ENCODE measurements around the gene PPM1L. TPM values are rescaled to one million over a fixed set of nuclear protein-coding genes. Genes with fewer than 3 reads are reported as not detected.

The PPM1L gene
- total and polyA plus RNA-seq, 10 of the 15 experiments (the other 5 are each of a cell fraction or from before 2014, with no cell fraction given) = under 0.01 to 0.33 (median 0.06) TPM; not detected in 1

DNA sequence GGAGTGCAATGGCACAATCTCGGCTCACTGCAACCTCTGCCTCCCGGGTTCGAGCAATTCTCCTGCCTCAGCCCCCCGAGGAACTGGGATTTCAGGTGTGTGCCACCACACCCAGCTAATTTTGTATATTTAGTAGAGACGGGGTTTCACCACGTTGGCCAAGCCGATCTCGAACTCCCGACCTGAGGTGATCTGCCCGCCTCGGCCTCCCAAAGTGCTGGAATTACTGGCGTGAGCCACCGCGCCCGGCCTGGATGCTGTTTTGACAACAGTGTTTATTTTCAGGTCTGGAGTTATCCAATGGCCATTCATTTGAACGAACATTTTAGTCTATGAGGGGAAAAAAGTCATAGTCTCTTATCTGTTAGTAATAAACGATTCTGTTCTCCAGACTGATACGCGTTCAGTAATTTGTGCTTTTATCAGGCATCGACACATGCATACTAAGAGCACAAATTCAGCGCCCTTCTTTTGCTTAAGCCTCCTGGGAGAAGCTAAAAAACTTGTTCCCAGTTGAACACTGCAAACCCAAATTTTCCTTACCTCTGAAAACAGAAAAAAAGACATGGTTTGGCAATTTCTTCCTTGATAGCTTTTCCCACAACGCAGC, 347.9 kb downstream of the PPM1L start:
- ChIA-PET CTCF (no interaction called here), SMC1A (ENCODE audit: uncharacterized antibody, unreplicated experiment) (no interaction called here), POLR2A (no interaction called here), RAD21 (ENCODE audit: unreplicated experiment) (no interaction called here)
- FAIRE-seq (no peak), ATAC-seq (no peak), DNase-seq (ENCODE audit: low read depth, low spot score) (no peak)
- Histone ChIP-seq H2AFZ (ENCODE audit: control insufficient read depth, low read depth, low read length) (no peak overlapping the region), H3K27me3 (replicated peaks in 1 of 2; ENCODE audit: control insufficient read depth in 2 of 2, insufficient read depth in 2 of 2, low read length in 1 of 2) (peaks cover 0 to 1% of the 10 kb centered on the region in 2 experiments; a peak in 1 of 4 replicates), H3K9me3 (replicated peaks; ENCODE audit: control insufficient read depth, insufficient read depth, low read length) (no peaks in the 10 kb centered on the region), H3K4me1 (ENCODE audit: control insufficient read depth, insufficient read depth, low read length) (no peaks in the 10 kb centered on the region), H3K27ac (ENCODE audit: control insufficient read depth, insufficient read depth) (no peak overlapping the region), H3K4me3 (no peak overlapping the region), H3K36me3 (ENCODE audit: control insufficient read depth in 2 of 2, insufficient read depth in 2 of 2, low read length in 1 of 2) (no peaks in the 10 kb centered on the region), H3K4me2 (ENCODE audit: control insufficient read depth, insufficient read depth) (no peak overlapping the region), H4K20me1 (ENCODE audit: control insufficient read depth, insufficient read depth) (no peaks in the 10 kb centered on the region), H3K9ac (ENCODE audit: control insufficient read depth, insufficient read depth, low read length) (no peak overlapping the region), H3K79me2 (ENCODE audit: control insufficient read depth, insufficient read depth, low read length) (no peaks in the 10 kb centered on the region)
- TF ChIP-seq TCF12 (IDR thresholded peaks at IDR 0.05; ENCODE audit: low read depth, low read length) (no peak), SMC3 (IDR thresholded peaks at IDR 0.05; ENCODE audit: borderline replicate concordance, low read length) (no peak), CREB1 (IDR thresholded peaks at IDR 0.05; ENCODE audit: low read depth) (no peak), CHD4 (IDR thresholded peaks at IDR 0.05) (no peak), POU2F2 (IDR thresholded peaks at IDR 0.05; ENCODE audit: borderline replicate concordance, low read depth, low read length) (no peak)
- TF ChIP-seq, protein P1, sequence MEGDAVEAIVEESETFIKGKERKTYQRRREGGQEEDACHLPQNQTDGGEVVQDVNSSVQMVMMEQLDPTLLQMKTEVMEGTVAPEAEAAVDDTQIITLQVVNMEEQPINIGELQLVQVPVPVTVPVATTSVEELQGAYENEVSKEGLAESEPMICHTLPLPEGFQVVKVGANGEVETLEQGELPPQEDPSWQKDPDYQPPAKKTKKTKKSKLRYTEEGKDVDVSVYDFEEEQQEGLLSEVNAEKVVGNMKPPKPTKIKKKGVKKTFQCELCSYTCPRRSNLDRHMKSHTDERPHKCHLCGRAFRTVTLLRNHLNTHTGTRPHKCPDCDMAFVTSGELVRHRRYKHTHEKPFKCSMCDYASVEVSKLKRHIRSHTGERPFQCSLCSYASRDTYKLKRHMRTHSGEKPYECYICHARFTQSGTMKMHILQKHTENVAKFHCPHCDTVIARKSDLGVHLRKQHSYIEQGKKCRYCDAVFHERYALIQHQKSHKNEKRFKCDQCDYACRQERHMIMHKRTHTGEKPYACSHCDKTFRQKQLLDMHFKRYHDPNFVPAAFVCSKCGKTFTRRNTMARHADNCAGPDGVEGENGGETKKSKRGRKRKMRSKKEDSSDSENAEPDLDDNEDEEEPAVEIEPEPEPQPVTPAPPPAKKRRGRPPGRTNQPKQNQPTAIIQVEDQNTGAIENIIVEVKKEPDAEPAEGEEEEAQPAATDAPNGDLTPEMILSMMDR (IDR thresholded peaks at IDR 0.05 in 2 of 3, conservative IDR thresholded peaks at IDR 0.05 in 1 of 3; ENCODE audit: control insufficient read depth in 2 of 3, extremely low read depth in 1 of 3, insufficient read depth in 1 of 3, low read depth in 3 of 3, low read length in 3 of 3) = no peak
- TF ChIP-seq, protein P2, sequence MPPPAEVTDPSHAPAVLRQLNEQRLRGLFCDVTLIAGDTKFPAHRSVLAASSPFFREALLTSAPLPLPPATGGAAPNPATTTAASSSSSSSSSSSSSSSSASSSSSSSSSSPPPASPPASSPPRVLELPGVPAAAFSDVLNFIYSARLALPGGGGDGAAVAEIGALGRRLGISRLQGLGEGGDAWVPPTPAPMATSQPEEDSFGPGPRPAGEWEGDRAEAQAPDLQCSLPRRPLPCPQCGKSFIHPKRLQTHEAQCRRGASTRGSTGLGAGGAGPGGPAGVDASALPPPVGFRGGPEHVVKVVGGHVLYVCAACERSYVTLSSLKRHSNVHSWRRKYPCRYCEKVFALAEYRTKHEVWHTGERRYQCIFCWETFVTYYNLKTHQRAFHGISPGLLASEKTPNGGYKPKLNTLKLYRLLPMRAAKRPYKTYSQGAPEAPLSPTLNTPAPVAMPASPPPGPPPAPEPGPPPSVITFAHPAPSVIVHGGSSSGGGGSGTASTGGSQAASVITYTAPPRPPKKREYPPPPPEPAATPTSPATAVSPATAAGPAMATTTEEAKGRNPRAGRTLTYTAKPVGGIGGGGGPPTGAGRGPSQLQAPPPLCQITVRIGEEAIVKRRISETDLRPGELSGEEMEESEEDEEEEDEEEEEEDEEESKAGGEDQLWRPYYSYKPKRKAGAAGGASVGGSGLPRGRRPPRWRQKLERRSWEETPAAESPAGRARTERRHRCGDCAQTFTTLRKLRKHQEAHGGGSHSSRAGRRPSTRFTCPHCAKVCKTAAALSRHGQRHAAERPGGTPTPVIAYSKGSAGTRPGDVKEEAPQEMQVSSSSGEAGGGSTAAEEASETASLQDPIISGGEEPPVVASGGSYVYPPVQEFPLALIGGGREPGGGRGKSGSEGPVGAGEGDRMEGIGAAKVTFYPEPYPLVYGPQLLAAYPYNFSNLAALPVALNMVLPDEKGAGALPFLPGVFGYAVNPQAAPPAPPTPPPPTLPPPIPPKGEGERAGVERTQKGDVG (CRISPR knock-in tag; IDR thresholded peaks at IDR 0.05) = no peak
- TF ChIP-seq, protein P3, sequence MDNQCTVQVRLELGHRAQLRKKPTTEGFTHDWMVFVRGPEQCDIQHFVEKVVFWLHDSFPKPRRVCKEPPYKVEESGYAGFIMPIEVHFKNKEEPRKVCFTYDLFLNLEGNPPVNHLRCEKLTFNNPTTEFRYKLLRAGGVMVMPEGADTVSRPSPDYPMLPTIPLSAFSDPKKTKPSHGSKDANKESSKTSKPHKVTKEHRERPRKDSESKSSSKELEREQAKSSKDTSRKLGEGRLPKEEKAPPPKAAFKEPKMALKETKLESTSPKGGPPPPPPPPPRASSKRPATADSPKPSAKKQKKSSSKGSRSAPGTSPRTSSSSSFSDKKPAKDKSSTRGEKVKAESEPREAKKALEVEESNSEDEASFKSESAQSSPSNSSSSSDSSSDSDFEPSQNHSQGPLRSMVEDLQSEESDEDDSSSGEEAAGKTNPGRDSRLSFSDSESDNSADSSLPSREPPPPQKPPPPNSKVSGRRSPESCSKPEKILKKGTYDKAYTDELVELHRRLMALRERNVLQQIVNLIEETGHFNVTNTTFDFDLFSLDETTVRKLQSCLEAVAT (IDR thresholded peaks at IDR 0.05) = no peak
- no TSS peak for BruUV-seq (replicated peaks)
- in situ Hi-C loops (cut with MboI) (no loop called here), intact Hi-C loops (cut with micrococcal nuclease; ENCODE audit: unreplicated experiment) (no loop called here)
- WGBS (ENCODE audit: insufficient coverage, insufficient replicate concordance, low lambda C conversion rate, missing lambda C conversion rate) = 90% methylated on average over 18 of the region's 22 CpGs

All from GM12878 (cell line).